Measurements from ENCODE around the gene ARSB.

DNA sequence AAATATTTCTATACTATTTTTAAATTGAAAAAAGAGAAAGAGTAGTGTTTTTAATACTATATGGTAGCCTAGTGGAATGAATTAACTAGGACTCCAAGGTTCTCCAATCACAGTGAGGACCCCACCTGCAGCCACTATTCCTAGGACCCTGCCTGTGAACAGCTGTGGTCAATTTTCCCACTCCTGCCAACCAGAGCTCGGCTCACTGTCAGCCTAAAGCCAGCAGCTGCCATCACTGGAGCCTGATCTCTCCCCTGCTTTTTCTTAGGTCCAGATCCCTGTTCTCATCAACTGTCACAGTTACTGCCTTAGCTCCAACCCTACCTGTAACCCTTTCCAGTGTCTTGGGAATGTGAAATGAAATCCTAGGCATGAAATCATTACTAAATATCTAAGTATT, 25.3 kb downstream of the ARSB start:
- no peak for TF ChIP-seq POLR2AphosphoS5 (IDR thresholded peaks at IDR 0.05; ENCODE audit: low read depth, low read length)
- TF ChIP-seq, protein P1, sequence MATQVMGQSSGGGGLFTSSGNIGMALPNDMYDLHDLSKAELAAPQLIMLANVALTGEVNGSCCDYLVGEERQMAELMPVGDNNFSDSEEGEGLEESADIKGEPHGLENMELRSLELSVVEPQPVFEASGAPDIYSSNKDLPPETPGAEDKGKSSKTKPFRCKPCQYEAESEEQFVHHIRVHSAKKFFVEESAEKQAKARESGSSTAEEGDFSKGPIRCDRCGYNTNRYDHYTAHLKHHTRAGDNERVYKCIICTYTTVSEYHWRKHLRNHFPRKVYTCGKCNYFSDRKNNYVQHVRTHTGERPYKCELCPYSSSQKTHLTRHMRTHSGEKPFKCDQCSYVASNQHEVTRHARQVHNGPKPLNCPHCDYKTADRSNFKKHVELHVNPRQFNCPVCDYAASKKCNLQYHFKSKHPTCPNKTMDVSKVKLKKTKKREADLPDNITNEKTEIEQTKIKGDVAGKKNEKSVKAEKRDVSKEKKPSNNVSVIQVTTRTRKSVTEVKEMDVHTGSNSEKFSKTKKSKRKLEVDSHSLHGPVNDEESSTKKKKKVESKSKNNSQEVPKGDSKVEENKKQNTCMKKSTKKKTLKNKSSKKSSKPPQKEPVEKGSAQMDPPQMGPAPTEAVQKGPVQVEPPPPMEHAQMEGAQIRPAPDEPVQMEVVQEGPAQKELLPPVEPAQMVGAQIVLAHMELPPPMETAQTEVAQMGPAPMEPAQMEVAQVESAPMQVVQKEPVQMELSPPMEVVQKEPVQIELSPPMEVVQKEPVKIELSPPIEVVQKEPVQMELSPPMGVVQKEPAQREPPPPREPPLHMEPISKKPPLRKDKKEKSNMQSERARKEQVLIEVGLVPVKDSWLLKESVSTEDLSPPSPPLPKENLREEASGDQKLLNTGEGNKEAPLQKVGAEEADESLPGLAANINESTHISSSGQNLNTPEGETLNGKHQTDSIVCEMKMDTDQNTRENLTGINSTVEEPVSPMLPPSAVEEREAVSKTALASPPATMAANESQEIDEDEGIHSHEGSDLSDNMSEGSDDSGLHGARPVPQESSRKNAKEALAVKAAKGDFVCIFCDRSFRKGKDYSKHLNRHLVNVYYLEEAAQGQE (IDR thresholded peaks at IDR 0.05; ENCODE audit: insufficient read depth in 1 of 2, low read depth in 2 of 2, low read length in 2 of 2), result no peak

All from PFSK-1 (cell line).